OCI-M1 (cell line): ENCODE data around the gene LAMA5.

Source experiments
- DNase-seq: peaks from one replicate; lab custom pipeline; 2025; lab: John Stamatoyannopoulos, UW

LAMA5 gene

GRCh38 chr20:62330576-62331317 is 36.4 kb downstream of the LAMA5 start:
- DNase-seq: no peak

GRCh38 chr20:62329389-62330377 is 37.4 kb downstream of the LAMA5 start:
- DNase-seq: no peak

GRCh38 chr20:62328684-62329388 is 38.3 kb downstream of the LAMA5 start:
- no peak for DNase-seq

- no peak for DNase-seq
Measured at GRCh38 chr20:62327726-62328495, 39.2 kb downstream of the LAMA5 start.

- DNase-seq: no peak
Measured at GRCh38 chr20:62326959-62327725, 40.0 kb downstream of the LAMA5 start.

GRCh38 chr20:62326559-62326958 is 40.6 kb downstream of the LAMA5 start:
- no peak for DNase-seq

GRCh38 chr20:62325172-62325905 is 41.8 kb downstream of the LAMA5 start:
- DNase-seq: no peak

GRCh38 chr20:62323980-62324906 is 42.9 kb downstream of the LAMA5 start:
- DNase-seq: no peak

- no peak for DNase-seq
Measured at GRCh38 chr20:62323146-62323979, 43.7 kb downstream of the LAMA5 start.

GRCh38 chr20:62322492-62323041 is 44.5 kb downstream of the LAMA5 start:
- DNase-seq: no peak

- no peak for DNase-seq
Measured at GRCh38 chr20:62321975-62322374, 45.1 kb downstream of the LAMA5 start.

GRCh38 chr20:62321521-62321948 is 45.6 kb downstream of the LAMA5 start:
- no peak for DNase-seq

- no peak for DNase-seq
Measured at GRCh38 chr20:62320581-62321354, 46.3 kb downstream of the LAMA5 start.

GRCh38 chr20:62319346-62319909 is 47.7 kb downstream of the LAMA5 start:
- DNase-seq: no peak

GRCh38 chr20:62318400-62319345 is 48.4 kb downstream of the LAMA5 start:
- no peak for DNase-seq
